Lung (tissue), 12 donors: Measurements from ENCODE around the gene ING3. TPM values are rescaled to one million over a fixed set of nuclear protein-coding genes. Genes with fewer than 3 reads are reported as not detected.
A peak's percentile ranks its signal among the peaks of the same experiment; 100 is the strongest.

Experiments
- ATAC-seq: fragments of 200-7000 bp; cut with Tn5 transposase; one replicate; pipeline ENCODE4 v1.9.1; 2020; ENCODE audit warnings: moderate number of reproducible peaks; ENCODE audit not compliant: insufficient read depth, low FRiP score
- DNase-seq, 3 donors: peaks; one replicate each; pipeline ENCODE4 v3.0.0-alpha.2; 2013 to 2017
- H3K27ac ChIP-seq, 2 donors: one replicate each; pipeline ENCODE4 v1.5.1; 2013; ENCODE audit warnings: mild to moderate bottlenecking in 2 of 2, moderate library complexity in 2 of 2, control low read depth in 1 of 2, inconsistent platforms in 1 of 2, low read depth in 1 of 2, low read length in 1 of 2
- H3K27me3 ChIP-seq, 3 donors: one replicate each; pipeline ENCODE4 v1.5.1; 2013; ENCODE audit warnings: low read length in 2 of 3; ENCODE audit not compliant: control insufficient read depth in 3 of 3, insufficient read depth in 3 of 3
- H3K36me3 ChIP-seq, 4 donors: one replicate each; pipeline ENCODE4 v1.5.1; 2013; ENCODE audit warnings: low read length in 4 of 4, mild to moderate bottlenecking in 1 of 4, moderate library complexity in 1 of 4; ENCODE audit not compliant: control insufficient read depth in 4 of 4, insufficient read depth in 4 of 4
- H3K4me1 ChIP-seq, 5 donors: one replicate each; pipeline ENCODE4 v1.5.1; 2013; ENCODE audit warnings: low read length in 5 of 5, mild to moderate bottlenecking in 2 of 5, moderate library complexity in 1 of 5; ENCODE audit not compliant: control insufficient read depth in 5 of 5, insufficient read depth in 5 of 5
- H3K4me3 ChIP-seq: one replicate; pipeline ENCODE4 v1.5.1; 2013; ENCODE audit warnings: mild to moderate bottlenecking, control low read depth, moderate library complexity
- H3K9ac ChIP-seq, 2 donors: one replicate each; pipeline ENCODE4 v1.5.1; 2013; ENCODE audit warnings: low read length in 2 of 2, control low read depth in 1 of 2; ENCODE audit not compliant: insufficient read depth in 1 of 2
- H3K9me3 ChIP-seq, 4 donors: one replicate each; pipeline ENCODE4 v1.5.1; 2013; ENCODE audit warnings: low read length in 3 of 4, mild to moderate bottlenecking in 1 of 4, moderate library complexity in 1 of 4; ENCODE audit not compliant: control insufficient read depth in 4 of 4, insufficient read depth in 3 of 4
- CTCF ChIP-seq: IDR thresholded peaks from 2 replicates; pipeline ENCODE4 v1.5.1; 2012; ENCODE audit warnings: mild to moderate bottlenecking; ENCODE audit errors: control extremely low read depth, extremely low read depth
- WGBS, 2 donors: extraction: QIAGEN DNeasy Blood & Tissue Kit; methylation state at CpG; one replicate each; pipeline ENCODE4 v1.1.7; 2013; 5-methylcytosine and 5-hydroxymethylcytosine counted together
- polyA plus RNA-seq, 2 donors: library from polyadenylated mRNA; stranded (reverse); fragments of 200-250 nt; gene quantifications; one replicate each; pipeline ENCODE4 v1.2.1, GENCODE V29; 2013
- total RNA-seq, 2 donors: library from RNA; depleted of rRNA in 1 of 2; stranded (reverse); fragments of >200 nt in 1 of 2; gene quantifications; one replicate each; pipeline ENCODE4 v1.2.1, GENCODE V29; 2014 to 2021
- donor health status: control.
- donor health status: control.
- donor health status: Bipolar disorder and iron deficiency.
- donor health status: healthy.
- donor health status: DM: yes; HTN: yes; CAD: no.

Gene ING3
- total and polyA plus RNA-seq, 4 donors = 8.6 to 24.9 (median 14.2) TPM

GRCh38 chr7:120931243-120931642 is 19.3 kb upstream of the ING3 start:
- no peak for TF ChIP-seq CTCF
- H3K4me3 ChIP-seq = no peak overlapping the region
- no peak overlapping the region for H3K27ac ChIP-seq
- no peak overlapping the region for H3K9ac ChIP-seq
- no peaks in the 10 kb centered on the region for H3K9me3 ChIP-seq
- H3K4me1 ChIP-seq = no peaks in the 10 kb centered on the region
- whole genome bisulfite sequencing, 2 donors = 37 to 59% methylated on average over 1 of the region's 1 CpG
- DNase-seq (no peak), ATAC-seq (no peak)
- no peaks in the 10 kb centered on the region for H3K36me3 ChIP-seq
- no peaks in the 10 kb centered on the region for H3K27me3 ChIP-seq

GRCh38 chr7:120933475-120933874 is 17.1 kb upstream of the ING3 start:
- H3K9me3 ChIP-seq = no peaks in the 10 kb centered on the region
- no peak overlapping the region for H3K27ac ChIP-seq
- WGBS, 2 donors = 65 to 85% methylated on average over 1 of the region's 1 CpG
- H3K36me3 ChIP-seq = no peaks in the 10 kb centered on the region
- no peak for TF ChIP-seq CTCF
- ATAC-seq = no peak
- no peaks in the 10 kb centered on the region for H3K4me1 ChIP-seq
- no peaks in the 10 kb centered on the region for H3K27me3 ChIP-seq
- no peak overlapping the region for H3K9ac ChIP-seq
- no peak overlapping the region for H3K4me3 ChIP-seq
- DNase-seq = no peak

GRCh38 chr7:120939345-120939744 is 11.2 kb upstream of the ING3 start:
- Histone ChIP-seq H3K4me1 (no peaks in the 10 kb centered on the region), H3K27me3 (no peaks in the 10 kb centered on the region), H3K36me3 (no peaks in the 10 kb centered on the region), H3K9me3 (no peaks in the 10 kb centered on the region), H3K4me3 (no peak overlapping the region), H3K27ac (no peak overlapping the region), H3K9ac (no peak overlapping the region)
- DNase-seq (no peak), ATAC-seq (no peak)
- 97% methylated on average over 3 of the region's 3 CpGs for WGBS, 2 donors
- TF ChIP-seq CTCF = no peak

- 8 to 14% methylated on average over 1 of the region's 1 CpG for WGBS, 2 donors
- Histone ChIP-seq H3K9me3 (no peaks in the 10 kb centered on the region), H3K9ac (no peak overlapping the region), H3K27me3 (no peaks in the 10 kb centered on the region), H3K36me3 (no peaks in the 10 kb centered on the region), H3K4me3 (no peak overlapping the region), H3K27ac (no peak overlapping the region), H3K4me1 (no peaks in the 10 kb centered on the region)
- TF ChIP-seq CTCF = no peak
- DNase-seq (peak in 2 of 3 donors; percentile 36 to 37), ATAC-seq (no peak)
These were observed 9.5 kb upstream of the ING3 start for GRCh38 chr7:120941064-120941463.
